Stimulated activated CD8-positive, alpha-beta memory T cell treated with anti-CD3 and anti-CD28 coated beads, Interleukin-12 subunit alpha, Interleukin-12 subunit beta, amount 100 ng/mL, for 24 hours (primary cell): ENCODE measurements around the gene SRGAP3.

Experiments
- DNase-seq: peaks from one replicate; pipeline ENCODE4 v3.0.0-alpha.2; 2020; ENCODE audit errors: extremely low read depth

Gene SRGAP3

GRCh38 chr3:9253327-9253726 lies 3.9 kb upstream of the SRGAP3 start:
- no peak for DNase-seq

GRCh38 chr3:9251055-9251786 lies 1.8 kb upstream of the SRGAP3 start:
- no peak for DNase-seq

GRCh38 chr3:9250236-9250635 lies 790 bp upstream of the SRGAP3 start:
- no peak for DNase-seq

- DNase-seq = no peak
Measured at GRCh38 chr3:9248522-9249271, 749 bp downstream of the SRGAP3 start.

- no peak for DNase-seq
Measured at GRCh38 chr3:9247941-9248521, 1.4 kb downstream of the SRGAP3 start.

- no peak for DNase-seq
Measured at GRCh38 chr3:9247361-9247940, 2.0 kb downstream of the SRGAP3 start.

- no peak for DNase-seq
Measured at GRCh38 chr3:9246189-9246588, 3.3 kb downstream of the SRGAP3 start.

GRCh38 chr3:9244495-9245183 lies 4.8 kb downstream of the SRGAP3 start:
- no peak for DNase-seq

GRCh38 chr3:9241956-9242355 lies 7.5 kb downstream of the SRGAP3 start:
- DNase-seq = no peak

GRCh38 chr3:9239680-9240079 lies 9.8 kb downstream of the SRGAP3 start:
- DNase-seq = no peak

- no peak for DNase-seq
Measured at GRCh38 chr3:9238721-9239295, 10.6 kb downstream of the SRGAP3 start.

- no peak for DNase-seq
Measured at GRCh38 chr3:9238276-9238675, 11.2 kb downstream of the SRGAP3 start.

- DNase-seq = no peak
Measured at GRCh38 chr3:9233814-9234600, 15.4 kb downstream of the SRGAP3 start.

GRCh38 chr3:9233101-9233500 lies 16.3 kb downstream of the SRGAP3 start:
- DNase-seq = no peak

- DNase-seq = no peak
Measured at GRCh38 chr3:9231937-9232336, 17.5 kb downstream of the SRGAP3 start.

GRCh38 chr3:9231471-9231870 lies 18.0 kb downstream of the SRGAP3 start:
- DNase-seq = no peak

- no peak for DNase-seq
Measured at GRCh38 chr3:9231006-9231405, 18.4 kb downstream of the SRGAP3 start.

- DNase-seq = no peak
Measured at GRCh38 chr3:9230596-9230995, 18.9 kb downstream of the SRGAP3 start.

- no peak for DNase-seq
Measured at GRCh38 chr3:9229879-9230278, 19.6 kb downstream of the SRGAP3 start.

GRCh38 chr3:9229325-9229724 lies 20.1 kb downstream of the SRGAP3 start:
- no peak for DNase-seq

- no peak for DNase-seq
Measured at GRCh38 chr3:9226326-9226725, 23.1 kb downstream of the SRGAP3 start.
